Renal cortex interstitium (tissue), 11 donors: ENCODE results near the gene ANO1. TPM values are rescaled to one million over a fixed set of nuclear protein-coding genes. Genes with fewer than 3 reads are reported as not detected.

Experiments
- DNase-seq, 11 donors: peaks; one replicate each; pipeline ENCODE4 v3.0.0-alpha.2; 2013; ENCODE audit warnings: low read depth in 9 of 11, low spot score in 4 of 11; ENCODE audit errors: extremely low read depth in 1 of 11
- polyA plus RNA-seq, 3 donors: library from polyadenylated mRNA; unstranded; fragments of 120-200 nt; gene quantifications; one replicate each; pipeline ENCODE4 v1.2.1, GENCODE V29; 2013; ENCODE audit not compliant: insufficient read length in 3 of 3

ANO1 gene
- polyA plus RNA-seq, 3 donors, result 13.3 to 17.3 (median 16.7) TPM

DNA sequence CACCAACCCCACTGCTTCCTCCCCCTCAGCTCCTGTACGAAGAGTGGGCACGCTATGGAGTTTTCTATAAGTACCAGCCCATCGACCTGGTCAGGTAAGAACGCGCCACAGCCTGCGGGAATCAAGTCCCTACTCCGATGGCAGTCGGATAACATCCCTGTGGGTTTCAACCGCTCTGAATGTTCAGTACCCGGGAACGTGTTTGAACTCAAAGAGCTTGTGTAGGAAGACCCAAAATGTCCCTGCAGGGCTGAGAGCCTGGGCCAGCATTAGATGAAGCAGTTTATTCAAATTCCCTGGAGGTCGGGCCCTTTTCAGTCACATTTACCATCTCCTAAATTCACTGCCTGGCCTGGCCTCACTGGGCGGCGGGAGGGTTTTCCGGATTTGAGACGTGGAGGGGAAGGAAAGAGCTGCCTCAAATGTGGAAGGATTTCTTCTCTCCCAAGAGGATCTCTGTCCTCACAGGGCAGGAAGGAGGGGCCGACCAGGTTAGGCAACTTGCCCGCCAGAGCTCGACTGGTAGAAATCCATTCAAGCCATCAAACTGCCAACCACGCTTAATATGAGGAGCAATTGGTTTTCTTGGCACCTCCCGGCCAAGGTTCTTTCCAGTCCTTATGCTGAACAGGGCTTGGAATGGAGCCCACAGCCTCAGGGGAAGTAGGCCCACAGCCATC is 46.3 kb downstream of the ANO1 start:
- no peak for DNase-seq

DNA sequence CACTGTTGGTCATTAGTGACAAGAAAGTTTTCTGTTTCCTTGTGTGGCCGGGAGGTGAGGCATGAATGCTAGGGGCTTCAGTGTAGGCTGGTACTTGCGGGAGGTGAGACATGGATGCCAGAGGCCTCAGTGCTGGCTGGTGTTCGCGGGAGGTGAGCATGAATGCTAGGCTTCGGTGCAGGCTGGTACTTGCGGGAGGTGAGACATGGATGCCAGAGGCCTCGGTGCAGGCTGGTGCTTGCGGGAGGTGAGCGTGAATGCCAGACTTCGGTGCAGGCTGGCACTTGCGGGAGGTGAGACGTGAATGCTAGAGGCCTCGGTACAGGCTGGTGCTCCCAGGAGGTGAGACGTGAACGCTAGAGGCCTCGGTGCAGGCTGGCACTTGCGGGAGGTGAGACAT is 48.4 kb downstream of the ANO1 start:
- DNase-seq, result no peak

DNA sequence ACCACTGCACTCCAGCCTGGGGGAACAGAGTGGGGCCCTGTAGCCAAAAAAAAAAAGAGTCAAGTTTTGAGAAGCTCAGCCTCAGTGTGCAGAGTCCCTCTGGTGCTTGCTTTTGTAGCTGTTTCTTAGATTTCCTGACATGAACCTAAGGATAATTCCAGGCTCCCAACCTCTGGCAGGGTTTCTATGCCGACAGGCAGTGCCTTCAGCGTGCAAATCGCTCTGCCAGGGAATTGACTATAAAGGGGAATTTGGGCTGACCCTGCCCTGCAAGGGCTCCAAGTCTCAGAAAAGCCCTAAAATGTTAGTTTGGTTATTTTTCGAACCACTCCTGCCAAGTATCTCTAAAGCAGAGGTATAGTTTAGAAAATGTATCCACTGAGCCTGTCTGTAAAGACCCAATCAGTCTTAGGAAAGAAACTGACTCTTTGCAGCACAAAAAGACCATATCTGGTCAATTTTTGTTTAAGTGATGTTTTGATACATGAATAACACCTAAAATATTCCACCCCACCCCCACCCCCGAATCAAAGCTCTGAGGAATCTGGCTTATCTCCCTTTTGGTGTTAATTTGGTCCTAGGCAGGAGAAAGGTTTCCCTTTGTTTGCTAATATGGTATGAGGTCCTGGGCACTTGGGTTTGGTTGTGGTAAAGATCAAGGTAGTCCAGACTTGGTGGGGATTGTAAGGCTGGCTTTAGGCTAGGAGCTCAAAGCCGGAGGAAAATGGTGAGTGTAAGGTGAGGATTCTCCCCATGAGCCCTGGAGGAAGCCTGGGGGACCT is 49.7 kb downstream of the ANO1 start:
- DNase-seq, result no peak

DNA sequence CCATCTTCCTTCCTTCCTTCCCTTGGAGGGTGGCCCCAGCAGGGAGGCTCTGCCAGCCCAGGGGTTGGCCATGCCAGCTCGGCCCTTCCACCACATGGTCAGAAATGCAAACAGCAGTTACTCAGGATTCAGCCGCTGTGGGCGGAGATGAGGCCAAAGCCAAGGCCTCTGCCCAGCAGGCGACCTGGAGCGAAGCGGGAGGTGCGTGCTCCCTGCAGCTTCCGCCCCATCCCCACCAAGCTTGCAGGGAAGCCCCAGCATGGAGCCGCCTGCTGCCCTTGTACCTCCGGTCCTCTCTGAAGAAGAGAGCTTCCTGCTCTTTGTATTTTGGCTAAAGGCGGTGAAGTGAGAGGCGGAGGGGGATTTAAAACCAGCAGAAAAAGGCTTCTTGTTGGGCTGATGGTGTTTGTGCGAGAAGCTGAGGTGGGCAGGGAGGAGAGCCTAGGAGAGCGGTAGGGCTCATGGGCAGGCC is 50.4 kb downstream of the ANO1 start:
- DNase-seq, result no peak

DNA sequence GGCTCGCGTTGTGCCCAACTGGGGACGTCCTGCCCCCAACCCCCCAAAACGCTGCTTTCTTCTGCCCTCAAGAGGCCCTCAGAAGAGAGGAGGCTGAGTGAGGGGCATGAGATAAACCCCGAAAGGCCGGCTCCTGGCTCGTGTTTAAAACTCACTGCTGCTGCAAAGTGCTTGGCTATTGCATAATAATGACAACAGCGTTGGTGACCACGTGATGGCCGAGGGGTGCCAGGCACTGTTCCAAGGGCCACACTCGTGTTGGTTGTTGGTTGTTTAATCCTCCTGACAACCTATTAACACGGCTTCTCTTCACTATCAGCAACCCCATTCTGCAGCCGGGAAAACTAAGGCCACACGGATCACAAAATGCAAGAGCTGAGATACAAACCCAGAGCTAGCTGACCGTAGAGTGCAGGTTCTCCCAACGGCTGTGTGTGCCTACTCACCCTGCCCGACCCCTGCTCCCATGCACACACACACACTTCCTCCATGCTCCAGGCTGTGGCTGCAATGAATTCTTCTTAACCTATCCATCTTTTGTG is 51.0 kb downstream of the ANO1 start:
- no peak for DNase-seq

DNA sequence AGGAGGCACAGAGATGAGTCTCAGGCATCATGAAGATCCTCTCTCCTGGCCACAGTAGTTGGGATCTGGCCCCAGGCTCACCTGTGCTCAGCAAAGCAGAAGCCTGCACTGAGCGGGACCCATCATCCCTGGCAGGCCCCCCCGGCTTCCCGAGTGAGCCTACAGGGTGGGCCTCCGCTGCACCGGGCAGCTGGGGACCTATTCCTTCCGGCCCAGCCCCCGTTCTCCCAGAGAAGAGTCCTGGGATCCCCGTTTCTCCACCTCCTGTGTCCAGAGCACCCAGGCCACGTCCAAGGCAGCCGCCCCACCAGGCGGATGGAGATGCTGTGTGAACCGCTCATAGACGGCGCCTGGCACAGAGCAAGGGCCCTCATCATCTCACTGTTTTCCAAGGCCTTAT is 52.5 kb downstream of the ANO1 start:
- no peak for DNase-seq

DNA sequence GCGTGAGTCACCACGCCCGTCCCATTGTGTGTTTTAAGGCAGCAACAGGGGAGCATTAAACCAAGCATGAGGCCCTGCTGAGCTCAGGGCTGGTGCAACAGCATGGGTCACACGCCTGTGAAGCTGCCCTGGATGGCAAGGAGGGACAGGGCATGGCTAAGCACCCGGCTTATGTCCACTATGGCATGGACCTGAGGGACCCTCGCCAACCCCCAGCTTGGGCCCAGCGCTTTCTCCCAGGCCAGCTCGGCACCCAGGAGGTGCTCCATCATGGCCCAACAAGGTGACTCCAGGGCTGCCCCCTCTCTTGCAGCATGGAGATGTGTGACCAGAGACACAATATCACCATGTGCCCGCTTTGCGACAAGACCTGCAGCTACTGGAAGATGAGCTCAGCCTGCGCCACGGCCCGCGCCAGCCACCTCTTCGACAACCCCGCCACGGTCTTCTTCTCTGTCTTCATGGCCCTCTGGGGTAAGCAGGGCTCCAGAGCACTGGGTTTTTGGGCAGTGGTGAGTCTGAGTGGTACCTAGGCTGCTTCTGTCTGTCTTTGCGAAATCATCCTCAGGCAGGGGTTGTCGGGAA is 53.6 kb downstream of the ANO1 start:
- DNase-seq, result no peak

DNA sequence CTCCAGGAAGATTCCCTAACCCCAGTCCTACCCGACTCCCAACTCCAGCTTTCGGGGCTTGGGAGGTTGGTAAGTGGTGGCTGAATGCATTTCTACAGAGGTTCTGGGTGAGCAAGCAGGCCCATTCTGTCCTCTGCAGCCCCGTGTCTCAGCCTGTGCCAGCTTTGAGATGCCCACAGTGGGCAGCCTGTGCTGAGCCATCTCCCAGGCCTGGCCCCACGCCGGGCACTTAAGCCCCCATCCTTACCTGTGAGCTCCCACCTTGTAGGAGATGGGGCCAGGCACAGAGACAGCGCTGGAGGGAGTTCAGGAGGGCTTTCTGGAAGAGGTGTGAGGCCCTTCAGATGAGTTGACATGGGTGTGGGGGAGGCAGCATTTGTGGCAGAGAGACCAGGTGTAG is 54.5 kb downstream of the ANO1 start:
- DNase-seq, result no peak

DNA sequence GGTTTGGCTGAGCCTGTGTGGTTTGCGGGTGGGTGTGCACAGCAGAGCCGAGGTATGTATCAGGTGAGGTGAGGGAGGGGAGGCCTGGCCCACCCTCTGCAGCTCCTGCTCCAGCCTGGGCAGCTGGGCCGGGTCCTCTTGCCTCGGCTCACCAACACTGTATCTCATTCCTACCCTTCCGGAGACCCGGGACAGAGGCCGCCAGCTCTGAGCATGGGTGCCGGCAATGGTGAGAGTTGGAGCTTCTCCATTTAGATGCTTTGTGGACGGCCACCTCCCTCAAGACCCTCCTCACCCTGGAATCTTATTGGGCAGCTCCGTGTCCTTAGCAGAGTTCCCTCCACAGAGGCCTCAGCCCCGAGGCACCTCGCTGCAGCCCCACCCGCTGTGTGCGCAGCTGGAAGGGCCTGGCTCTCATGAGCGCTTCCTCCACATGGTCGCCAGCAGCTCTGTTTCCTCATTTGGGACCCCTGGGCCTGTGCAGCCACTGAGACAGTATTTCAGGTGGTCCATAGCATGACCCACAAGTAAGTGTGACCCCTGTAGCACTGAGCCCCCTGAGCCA is 55.7 kb downstream of the ANO1 start:
- DNase-seq, result no peak

DNA sequence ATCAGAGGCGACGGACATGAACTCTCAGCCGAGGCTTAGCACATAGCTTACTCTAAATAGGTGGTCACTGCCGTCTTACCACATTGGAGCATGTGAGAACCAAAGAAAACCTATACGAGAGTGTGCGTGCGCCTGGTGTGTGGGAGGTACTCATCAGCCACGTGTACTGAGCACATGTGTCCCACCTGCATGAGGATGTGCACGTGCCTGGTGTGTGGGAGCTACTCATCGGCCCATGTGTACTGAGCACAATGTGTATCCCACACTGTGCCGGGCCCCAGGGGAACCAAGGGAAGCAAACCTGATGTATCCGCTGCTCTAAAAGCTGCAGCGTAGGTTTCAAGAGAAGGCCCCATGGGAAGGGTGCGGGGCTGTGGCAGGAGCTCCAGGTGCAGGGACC is 56.4 kb downstream of the ANO1 start:
- no peak for DNase-seq

DNA sequence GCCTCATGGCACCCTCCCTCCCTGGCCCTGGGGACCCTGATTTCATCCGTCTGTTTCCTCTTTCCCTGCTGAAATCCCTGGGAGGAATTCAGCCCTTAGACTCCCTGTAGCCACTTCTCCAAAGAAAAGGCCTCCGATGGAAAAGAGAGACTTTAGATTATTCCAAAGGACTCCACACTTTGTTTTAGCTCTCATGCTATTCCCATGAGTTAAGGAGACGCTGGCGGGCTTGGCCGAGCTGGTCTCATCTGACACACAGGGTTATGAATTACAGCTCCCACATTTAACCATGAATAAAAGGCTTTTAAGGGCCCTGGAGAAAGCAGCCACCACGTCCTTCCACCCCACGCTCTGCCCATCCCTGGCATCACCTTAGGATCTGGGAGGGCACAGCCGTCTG is 57.0 kb downstream of the ANO1 start:
- DNase-seq, result no peak

DNA sequence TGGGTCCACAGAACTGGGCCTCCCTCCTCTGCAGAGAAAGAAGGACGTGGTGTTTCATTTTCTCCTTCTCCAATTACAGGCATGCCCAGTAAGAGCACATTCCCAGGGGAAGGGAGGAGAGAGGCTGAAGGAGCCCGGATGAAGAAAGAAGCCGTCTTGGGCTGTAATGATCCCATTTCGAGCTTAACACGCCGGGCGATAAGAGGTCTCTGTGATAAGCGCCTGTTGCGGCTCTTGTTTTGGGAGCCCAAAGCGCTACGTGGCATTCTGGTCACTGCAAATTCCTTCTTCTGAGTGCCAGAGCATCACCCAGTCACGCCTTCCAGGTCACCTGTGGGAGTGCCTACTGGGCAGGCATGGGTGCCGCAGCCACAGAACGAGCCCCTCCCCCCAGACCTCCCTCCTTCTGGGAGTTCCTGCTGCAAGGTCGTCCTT is 57.5 kb downstream of the ANO1 start:
- peak in 1 of 11 donors; percentile 57 for DNase-seq

DNA sequence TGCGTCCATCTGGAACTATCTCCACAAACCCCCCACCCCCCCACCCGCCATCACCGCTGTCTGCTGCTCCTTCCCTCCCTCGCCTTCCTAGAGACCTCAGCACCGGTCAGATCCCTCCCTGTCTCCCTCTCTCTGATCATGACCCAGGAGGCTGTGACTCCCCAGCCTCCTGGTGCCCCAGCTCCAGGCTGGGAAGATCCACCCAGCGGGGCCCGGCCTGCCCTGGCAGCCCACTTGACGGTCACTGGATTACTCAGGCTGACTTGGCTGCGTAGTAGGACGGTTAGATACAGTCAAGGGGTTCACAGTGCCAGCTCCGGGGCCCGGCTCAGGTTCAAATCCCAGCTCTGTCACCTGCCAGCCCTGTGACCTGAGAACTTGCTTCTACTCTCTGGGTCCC is 59.3 kb downstream of the ANO1 start:
- no peak for DNase-seq

DNA sequence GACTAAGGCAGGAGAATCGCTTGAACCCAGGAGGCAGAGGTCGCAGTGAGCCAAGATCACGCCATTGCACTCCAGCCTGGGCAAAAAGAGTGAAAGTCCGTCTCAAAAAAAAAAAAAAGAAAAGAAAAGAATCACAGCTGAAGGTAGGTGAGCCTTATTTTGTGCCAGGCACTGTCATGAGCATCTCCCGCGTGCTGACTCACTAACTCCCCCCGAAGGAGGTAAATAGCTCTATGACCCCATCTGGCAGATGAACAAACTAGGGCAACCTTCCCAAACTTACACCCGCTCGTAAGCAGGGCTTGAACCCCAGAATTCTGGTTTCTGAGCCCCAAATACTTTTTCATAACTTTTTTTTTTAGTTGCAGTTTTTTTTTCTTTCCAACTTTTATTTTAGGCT is 60.3 kb downstream of the ANO1 start:
- no peak for DNase-seq

DNA sequence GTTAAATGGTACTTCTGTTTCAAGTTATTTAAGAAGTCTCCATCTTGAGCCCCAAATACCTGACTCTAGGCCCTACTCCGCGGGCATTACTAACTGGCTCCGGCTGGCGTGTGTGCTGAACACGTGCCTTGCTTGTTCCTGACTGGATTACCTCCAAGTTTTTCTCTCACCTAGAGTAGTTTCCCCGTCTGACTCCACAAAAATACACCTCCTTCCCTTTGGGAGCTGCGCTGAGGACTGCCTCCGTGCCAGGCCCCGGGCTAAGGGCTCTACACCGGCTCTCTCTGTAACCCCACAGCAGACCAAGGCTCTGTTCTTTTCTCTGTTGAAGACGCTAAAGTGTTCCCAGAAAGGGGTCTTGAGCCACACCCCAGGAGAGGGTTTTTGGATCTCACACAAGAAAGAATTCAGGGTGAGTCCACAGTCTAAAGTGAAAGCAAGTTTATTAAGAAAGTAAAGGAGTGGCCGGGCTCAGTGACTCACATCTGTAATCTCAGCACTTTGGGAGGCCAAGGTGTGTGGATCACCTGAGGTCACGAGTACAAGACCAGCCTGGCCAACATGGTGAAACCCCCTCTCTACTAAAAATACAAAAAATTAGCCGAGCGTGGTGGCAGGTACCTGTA is 61.8 kb downstream of the ANO1 start:
- no peak for DNase-seq

DNA sequence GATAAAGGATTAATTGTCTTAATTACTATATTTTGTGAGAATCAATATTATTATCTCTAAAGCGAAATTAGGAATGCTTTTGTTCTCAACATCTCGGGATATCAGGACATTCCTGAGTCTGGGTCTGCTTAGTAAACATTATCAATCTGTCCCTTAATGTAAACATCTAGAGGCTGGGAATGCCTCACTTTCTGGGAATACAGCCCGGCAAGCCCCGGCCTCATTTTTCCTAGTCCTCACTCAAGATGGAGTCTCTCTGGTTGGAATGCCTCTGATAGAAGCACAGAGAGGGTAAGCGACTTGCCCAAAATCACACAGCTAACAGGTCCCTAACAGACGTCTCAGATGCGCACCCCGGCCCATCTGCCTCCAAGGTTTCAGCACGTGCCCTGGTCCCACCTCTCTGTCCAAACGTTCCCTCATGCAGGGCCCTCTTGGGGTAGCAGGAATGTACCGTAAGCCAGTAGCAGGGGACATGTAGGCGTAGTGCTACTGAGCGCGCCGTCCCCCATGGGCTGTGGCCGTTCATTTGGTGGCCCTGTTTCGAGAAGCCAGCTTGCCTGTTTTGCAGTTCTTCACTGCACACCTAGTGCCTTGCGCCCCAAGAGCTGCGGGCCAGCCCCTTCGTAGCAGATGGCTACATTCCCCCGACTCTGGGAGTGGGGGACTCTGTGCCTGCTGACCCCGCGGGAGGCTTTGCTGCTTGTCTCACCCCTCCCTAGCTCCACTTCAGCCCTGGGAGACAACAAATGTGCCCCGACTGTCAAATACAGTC is 62.8 kb downstream of the ANO1 start:
- no peak for DNase-seq

DNA sequence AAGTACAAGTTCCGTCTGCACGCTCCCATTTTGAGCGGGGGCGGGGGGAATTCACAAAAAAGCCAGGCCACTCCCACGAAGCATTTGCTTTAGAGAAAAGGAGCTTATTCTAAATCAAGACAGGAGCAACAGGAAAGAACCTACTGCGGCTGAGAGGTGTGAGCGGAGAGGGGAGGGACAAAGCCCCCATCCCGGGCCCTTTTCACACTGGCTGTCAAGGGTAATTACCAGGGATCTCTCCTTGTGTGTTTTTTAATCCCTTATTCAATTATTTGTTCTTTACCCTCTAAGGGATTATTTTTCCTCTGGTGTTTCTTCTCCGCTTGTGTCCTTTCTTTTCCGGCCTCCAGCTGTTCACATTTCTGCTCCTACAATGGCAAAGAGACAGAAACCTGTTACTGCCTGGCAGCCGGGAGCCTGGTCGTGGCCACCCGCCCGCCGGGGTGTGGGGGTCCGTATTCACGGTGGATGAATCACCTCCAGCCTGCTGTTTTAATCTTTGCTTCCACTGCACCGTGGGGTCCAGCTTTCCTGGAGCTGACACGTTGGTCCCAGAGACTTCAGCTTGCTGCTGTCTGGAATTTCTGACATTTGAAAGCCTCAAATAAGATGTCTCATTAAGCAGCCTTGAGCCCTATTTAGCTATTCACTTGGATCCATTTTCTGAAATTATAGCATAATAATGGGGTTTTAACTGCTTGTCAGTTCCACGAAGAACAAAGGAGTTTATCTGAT is 63.5 kb downstream of the ANO1 start:
- DNase-seq, result peak in 4 of 11 donors; percentile 48 to 58 (median 55)
